ENCODE results near the gene WWOX. TPM values are rescaled to one million over a fixed set of nuclear protein-coding genes. Genes with fewer than 3 reads are reported as not detected.
A peak's percentile ranks its signal among the peaks of the same experiment; 100 is the strongest.

WWOX gene
- total and polyA plus RNA-seq, 3 donors from 2014 or later = 20.6 to 76.7 (median 64.1) TPM

DNA sequence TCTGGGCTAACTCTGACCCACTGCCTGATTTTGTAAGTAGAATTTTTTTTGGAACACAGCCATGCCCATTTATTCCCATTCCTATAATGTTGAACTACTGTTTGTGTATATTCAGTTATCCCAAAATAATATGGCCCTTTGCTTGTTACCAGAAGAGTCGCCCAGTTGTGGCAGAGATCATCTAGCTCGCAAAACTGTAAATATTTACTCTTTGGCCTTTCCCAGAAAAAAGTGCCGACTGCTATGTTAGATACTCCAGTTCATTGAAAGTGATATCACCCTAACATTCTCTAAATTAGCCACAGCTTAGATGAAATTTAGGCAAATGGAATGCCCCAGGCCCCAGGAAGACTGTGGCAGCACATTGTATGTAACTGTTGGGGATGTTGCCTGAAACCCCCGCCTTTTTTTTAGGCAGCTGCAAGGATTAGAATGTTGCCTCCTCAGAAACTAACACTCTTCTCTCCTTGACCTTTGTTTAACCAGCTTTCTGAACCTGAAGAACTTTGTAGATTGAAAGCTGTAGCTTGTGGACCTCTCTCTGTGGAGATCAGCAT lies 19.1 kb downstream of the WWOX start:
- 95 to 98% methylated on average over 3 to 4 of the region's 4 CpGs for WGBS, 2 donors
- Histone ChIP-seq H3K4me3 (no peak overlapping the region), H3K27ac (no peak overlapping the region)

DNA sequence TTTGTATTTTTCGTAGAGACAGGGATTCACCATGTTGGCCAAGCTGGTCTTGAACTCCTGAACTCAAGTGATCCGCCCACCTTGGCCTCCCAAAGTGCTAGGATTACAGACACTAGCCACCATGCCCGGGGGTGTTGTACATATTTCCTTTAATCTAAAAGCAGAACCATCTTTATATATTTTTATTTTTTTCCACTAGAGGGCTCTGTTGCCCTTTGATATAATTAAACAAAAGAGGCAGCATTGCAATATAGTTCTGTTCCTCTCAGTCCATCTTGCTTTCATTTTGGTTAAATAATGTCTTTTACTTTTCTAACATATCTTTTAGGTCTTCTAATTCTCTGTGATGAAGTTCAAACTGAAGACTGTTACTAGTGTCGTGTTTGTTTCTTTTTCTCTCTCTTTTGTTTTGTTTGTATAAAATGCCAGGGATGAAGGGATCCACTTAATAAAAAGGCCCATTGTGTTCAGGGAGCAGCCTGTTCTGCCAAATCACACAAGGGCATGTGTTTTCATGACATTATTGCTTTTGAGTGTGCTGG lies 23.4 kb downstream of the WWOX start:
- intact Hi-C loops (cut with DNase I; ENCODE audit: low total_unique reads) = loop anchor here (10.0 kb wide), 1 partner anchor 112 kb away; no protein-coding TSS in a partner anchor
- Histone ChIP-seq H3K9me3 (no peaks in the 10 kb centered on the region), H3K36me3 (ENCODE audit: low read depth, missing control alignments) (no peaks in the 10 kb centered on the region), H3K4me1 (peaks cover 6% of the 10 kb centered on the region), H3K4me3 (no peak overlapping the region), H3K27me3 (no peaks in the 10 kb centered on the region), H3K27ac (peak overlapping the region; percentile 58 to 74)
- no peak for TF ChIP-seq POLR2A (IDR thresholded peaks at IDR 0.05)
- TF ChIP-seq, protein P1, sequence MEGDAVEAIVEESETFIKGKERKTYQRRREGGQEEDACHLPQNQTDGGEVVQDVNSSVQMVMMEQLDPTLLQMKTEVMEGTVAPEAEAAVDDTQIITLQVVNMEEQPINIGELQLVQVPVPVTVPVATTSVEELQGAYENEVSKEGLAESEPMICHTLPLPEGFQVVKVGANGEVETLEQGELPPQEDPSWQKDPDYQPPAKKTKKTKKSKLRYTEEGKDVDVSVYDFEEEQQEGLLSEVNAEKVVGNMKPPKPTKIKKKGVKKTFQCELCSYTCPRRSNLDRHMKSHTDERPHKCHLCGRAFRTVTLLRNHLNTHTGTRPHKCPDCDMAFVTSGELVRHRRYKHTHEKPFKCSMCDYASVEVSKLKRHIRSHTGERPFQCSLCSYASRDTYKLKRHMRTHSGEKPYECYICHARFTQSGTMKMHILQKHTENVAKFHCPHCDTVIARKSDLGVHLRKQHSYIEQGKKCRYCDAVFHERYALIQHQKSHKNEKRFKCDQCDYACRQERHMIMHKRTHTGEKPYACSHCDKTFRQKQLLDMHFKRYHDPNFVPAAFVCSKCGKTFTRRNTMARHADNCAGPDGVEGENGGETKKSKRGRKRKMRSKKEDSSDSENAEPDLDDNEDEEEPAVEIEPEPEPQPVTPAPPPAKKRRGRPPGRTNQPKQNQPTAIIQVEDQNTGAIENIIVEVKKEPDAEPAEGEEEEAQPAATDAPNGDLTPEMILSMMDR (IDR thresholded peaks at IDR 0.05) = peak; percentile 35 to 60 (median 45)
- WGBS, 2 donors = 29 to 39% methylated on average over 4 of the region's 4 CpGs
- DNase-seq = peak; percentile 56

More for the DNA sequence above, 19.1 kb downstream of the WWOX start:
- intact Hi-C loops (cut with DNase I; ENCODE audit: low total_unique reads) = no loop called here
- no peaks in the 10 kb centered on the region for H3K9me3 ChIP-seq
- no peaks in the 10 kb centered on the region for H3K36me3 ChIP-seq (ENCODE audit: low read depth, missing control alignments)
- no peaks in the 10 kb centered on the region for H3K27me3 ChIP-seq
- no peaks in the 10 kb centered on the region for H3K4me1 ChIP-seq
- TF ChIP-seq, protein P1 (IDR thresholded peaks at IDR 0.05) = no peak
- no peak for TF ChIP-seq POLR2A (IDR thresholded peaks at IDR 0.05)
- no peak for DNase-seq

DNA sequence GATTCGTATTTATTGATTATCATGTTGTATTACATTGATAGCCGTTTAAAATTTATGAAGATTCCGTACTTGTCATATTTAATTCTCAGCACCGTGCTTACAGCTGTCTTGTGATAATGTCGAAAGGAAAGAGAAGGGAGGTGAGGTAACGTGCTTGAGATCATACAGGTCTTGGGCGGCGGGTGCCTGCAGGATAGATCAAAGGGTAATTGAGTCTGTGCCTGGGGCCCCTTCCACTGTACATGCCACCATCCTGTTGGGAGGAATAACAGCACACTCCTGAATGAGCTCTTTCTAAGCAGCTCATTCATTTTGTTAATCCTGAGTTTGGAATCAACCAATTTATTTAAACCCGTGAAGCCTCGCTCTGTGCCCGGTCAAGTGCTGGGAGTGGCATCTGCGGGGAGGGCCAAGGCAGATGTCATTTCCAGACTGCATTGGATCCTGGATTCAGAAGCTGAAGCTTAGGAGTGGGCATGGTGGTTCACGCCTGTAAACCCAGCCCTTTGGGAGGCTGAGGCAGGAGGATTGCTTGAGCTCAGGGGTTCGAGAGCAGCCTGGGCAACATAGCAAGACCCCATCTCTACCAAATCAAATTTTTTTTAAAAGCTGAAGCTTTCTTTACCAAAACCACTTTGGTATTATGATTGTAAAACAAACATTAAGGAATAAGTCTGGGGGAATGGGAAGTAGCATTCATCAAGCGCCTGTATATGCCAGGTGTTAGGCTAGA lies 25.8 kb downstream of the WWOX start:
- TF ChIP-seq POLR2A (IDR thresholded peaks at IDR 0.05) = no peak
- TF ChIP-seq, protein P1 (IDR thresholded peaks at IDR 0.05) = no peak
- no peak for DNase-seq
- H3K27ac ChIP-seq = no peak overlapping the region
- 84 to 89% methylated on average over 12 to 15 of the region's 15 CpGs for WGBS, 2 donors
- H3K9me3 ChIP-seq = no peaks in the 10 kb centered on the region
- no peaks in the 10 kb centered on the region for H3K27me3 ChIP-seq
- no peak overlapping the region for H3K4me3 ChIP-seq
- peaks cover 6% of the 10 kb centered on the region for H3K4me1 ChIP-seq
- intact Hi-C loops (cut with DNase I; ENCODE audit: low total_unique reads) = loop anchor here (10.0 kb wide), 1 partner anchor 110 kb away; no protein-coding TSS in a partner anchor
- no peaks in the 10 kb centered on the region for H3K36me3 ChIP-seq (ENCODE audit: low read depth, missing control alignments)

DNA sequence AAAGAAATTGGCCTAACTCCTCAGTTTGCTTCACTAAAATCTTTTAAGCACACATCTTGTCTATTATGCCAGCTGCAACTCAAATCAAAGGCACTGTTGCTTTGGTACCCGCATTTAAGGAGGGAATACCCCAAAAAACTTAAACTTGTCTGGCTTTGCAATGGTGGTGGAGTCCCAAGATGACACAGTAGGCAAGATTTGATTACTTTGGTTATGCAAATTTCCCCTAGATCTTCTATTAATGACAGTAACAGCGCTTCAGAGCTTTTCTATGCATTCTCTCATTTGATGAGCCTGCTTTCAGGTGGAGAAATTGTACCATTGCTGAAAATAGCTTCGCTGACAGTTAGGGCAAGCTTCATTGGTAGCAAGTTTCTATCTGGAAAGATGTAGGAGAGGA lies 27.2 kb downstream of the WWOX start:
- DNase-seq = no peak
- TF ChIP-seq, protein P1 (IDR thresholded peaks at IDR 0.05) = no peak
- no peak for TF ChIP-seq POLR2A (IDR thresholded peaks at IDR 0.05)
- 82 to 86% methylated on average over 3 of the region's 3 CpGs for WGBS, 2 donors
- intact Hi-C loops (cut with DNase I; ENCODE audit: low total_unique reads) = loop anchor here (10.0 kb wide), 1 partner anchor 108 kb away; no protein-coding TSS in a partner anchor
- no peaks in the 10 kb centered on the region for H3K27me3 ChIP-seq
- no peaks in the 10 kb centered on the region for H3K36me3 ChIP-seq (ENCODE audit: low read depth, missing control alignments)
- peak overlapping the region in 1 of 2 donors; percentile 31 for H3K27ac ChIP-seq
- no peaks in the 10 kb centered on the region for H3K9me3 ChIP-seq
- no peak overlapping the region for H3K4me3 ChIP-seq
- H3K4me1 ChIP-seq = peaks cover 6% of the 10 kb centered on the region
